ENCODE results near the gene LAPTM4A.

GRCh38 chr2:20099780-20100179 lies 48.4 kb upstream of the LAPTM4A start:
- TF ChIP-seq CTCF (IDR thresholded peaks at IDR 0.05): no peak
- no peak for TF ChIP-seq ZFX (IDR thresholded peaks at IDR 0.05; ENCODE audit: borderline replicate concordance)
